Right forelimb (tissue), 1 donor: ENCODE data around the gene SNX30.

Experiments used
- DNase-seq: peaks from one replicate; pipeline ENCODE4 v3.0.0-alpha.2; 2018

SNX30 gene

DNA sequence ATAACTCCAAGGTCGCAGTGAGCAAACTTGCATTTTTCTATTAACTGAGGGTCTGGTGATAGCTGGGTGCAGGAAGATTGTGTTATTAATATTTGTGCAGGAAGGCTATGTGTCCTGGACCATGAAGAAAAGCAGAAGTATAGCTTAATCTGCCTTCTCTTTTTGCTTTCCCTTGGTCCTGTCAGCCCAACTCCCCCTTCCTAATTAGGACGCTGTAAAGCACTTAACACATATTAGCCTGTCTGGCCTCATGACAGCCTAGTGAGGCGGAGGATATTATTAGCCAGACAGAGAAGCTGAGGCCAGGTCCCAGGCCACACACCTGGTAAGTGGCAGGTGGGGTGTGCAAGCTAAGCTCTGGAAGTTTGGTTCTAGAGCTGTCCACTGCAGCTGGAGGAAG lies 110.6 kb downstream of the SNX30 start:
- DNase-seq: no peak

DNA sequence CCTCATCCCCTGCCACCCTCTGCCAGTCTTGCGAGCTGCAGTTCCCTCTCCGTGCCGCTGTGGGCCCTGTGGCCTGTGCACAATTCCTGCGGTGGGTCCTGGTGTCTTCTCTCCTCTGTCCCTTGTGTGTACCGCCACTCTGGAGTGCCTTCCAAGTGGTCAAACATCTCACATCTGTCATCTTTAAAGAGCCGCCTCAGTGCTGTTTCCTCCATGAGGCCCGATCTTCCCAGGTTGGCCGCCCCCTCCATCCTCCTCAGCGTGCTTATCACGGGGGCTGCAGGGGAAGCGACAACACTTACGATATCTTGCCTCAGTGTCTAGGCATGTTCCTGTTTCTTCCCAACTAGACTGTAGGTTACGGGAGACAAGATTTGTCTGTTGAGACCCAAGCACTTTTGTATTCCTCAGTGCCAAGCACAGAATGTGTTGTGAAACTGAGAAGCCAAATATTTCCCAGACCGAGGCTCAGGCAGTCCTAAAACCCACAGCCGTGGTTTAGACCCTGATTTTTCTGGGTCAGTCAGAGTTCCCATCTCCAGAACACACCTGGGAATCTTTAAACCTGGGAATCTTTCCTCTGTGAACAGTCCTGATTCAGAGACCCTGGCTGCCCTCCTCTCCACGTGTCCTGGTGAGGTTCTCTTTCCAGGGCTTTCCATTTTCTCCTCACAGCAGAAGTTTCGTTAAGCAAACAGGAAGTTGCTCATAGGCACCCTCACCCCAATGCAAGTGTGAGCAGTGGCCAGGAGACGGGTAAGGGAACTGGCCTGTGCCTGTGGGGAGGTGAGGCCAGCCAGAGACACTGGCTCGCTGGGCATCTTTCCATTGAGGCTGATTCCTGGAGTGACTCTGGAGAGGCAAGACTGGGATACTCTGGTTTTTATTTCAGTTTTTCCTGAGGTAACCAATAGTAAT lies 111.3 kb downstream of the SNX30 start:
- DNase-seq: no peak

DNA sequence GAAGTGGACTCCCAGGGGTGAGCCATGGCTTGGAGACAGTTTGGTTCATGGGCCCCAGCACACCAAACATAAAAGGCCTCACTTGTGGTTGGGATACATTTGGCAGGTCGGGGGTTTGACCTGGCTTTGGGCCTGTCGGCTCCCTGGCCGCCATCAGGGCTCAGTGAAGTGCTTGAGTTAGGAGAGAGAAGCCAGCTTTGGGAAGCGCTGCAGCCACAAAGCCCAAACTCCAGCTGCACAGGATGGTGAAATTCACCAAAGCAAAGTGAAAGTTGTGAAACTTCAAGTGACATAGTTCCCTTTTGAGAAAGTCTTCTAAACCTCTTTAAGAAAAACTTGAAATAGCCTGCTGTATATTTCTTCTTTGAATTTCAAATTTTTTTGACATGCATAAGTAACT lies 112.7 kb downstream of the SNX30 start:
- no peak for DNase-seq

DNA sequence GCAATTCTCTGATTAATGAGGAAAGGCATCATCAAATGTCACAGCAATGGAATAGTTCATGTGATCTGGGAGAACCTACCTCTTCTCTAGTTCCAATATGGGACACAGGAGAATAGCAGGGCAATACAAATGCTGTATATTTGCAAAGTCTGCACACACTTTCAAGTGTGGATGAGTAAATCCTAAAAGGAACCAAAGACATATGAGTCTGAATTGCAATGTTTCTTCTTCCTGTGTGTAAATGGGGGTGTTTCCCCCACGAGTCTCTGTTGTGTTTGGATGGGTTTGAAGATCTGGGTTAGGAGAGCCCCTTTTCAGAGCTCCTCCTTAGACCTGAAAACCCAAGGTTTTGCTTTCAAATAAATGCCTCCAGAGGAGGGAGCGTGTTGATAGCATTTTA lies 113.2 kb downstream of the SNX30 start:
- DNase-seq: no peak

DNA sequence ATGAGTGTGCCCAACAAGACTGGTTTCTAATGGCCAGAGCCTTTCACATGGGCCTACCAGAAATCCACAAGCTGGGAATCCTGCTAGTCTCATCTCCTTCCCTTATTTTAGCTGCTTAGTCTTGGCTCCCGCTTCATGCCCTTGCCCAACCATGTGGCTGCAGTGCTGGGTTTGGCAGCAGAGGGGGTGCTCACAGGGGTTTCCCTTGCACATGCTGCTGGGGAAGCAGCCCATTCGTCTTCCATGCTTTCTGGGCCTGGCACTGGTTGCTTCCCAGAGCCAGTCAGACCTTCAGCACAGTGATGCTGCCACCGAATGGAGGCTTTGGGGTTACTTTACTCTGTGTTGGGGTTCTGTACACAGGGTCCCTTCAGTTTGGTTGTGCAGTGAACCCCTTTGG lies 113.8 kb downstream of the SNX30 start:
- DNase-seq: no peak

DNA sequence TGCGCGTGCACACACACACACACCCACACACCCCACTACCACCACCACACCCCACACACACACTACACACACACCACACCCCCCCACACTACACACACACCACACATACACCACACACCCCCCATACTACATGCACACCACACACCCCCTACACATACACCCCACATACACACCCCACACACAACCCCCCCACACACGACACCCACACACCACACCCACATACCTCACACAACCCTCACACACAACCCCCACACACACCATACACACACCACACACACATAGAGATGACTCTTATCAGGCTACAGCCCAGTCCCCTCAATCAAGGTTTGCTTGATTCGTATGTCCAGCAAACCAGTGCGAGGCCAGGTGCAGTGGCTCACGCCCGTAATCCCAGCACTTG lies 114.4 kb downstream of the SNX30 start:
- DNase-seq: no peak

DNA sequence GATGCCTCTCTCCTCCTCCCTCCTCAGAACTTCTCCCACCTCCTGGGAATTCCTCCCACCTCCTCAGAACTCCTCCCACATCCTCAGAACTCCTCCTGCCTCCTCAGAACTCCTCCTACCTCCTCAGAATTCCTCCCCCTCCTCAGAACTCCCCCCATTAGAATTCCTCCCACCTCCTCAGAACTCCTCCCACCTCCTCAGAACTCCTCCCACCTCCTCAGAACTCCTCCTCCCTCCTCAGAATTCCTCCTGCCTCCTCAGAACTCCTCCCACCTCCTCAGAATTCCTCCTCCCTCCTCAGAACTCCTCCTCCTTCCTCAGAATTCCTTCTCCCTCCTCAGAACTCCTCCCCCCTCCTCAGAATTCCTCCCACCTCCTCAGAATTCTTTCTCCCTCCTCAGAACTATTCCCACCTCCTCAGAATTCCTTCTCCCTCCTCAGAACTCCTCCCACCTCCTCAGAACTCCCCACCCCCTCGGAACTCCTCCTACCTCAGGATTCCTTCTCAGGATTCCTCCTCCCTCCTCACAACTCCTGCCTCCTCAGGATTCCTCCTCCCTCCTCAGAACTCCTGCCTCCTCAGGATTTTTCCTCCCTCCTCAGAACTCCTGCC lies 116.2 kb downstream of the SNX30 start:
- no peak for DNase-seq

DNA sequence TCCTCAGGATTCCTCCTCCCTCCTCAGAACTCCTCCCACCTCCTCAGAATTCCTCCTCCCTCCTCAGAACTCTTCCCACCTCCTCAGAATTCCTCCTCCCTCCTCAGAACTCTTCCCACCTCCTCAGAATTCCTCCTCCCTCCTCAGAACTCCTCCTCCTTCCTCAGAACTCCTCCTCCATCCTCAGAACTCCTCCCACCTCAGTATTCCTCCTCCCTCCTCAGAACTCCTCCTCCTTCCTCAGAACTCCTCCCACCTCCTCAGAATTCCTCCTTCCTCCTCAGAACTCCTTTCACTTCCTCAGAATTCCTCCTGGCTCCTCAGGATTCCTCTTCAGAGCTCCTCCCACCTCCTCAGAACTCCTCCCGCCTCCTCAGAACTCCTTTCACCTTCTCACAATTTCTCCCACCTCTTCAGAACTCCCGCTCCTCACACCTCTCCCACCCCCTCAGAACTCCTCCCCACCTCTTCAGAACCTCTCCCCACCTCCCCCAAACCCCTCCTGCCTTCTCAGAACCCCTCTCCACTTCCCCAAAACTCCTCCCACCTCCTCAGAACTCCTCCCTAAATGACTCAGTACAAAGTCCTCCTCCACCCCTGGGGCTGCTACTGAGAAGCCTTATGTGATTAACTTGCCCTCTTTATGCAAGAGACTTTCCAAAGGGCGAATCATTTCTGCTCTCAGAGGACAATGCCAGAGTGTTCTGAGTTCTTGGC lies 116.9 kb downstream of the SNX30 start:
- no peak for DNase-seq

DNA sequence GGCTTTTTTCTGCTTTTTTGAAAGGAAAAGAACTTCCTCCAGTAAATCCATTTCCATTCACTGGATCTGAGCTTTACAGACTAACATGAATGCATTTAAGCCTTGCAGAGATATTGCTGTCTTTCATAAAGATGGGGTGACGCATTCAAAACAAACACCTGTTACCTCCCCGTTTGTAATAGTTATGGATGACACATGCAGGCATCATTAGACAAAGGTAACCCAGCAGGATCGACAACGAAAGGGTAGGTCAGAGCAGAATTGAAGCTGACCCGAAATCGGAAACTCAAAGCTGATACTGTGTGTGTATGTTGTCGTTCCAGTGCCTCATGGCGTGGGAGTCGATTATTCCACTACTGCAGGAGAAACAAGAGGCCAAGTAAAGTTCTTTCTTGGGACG lies 117.9 kb downstream of the SNX30 start:
- DNase-seq: no peak

DNA sequence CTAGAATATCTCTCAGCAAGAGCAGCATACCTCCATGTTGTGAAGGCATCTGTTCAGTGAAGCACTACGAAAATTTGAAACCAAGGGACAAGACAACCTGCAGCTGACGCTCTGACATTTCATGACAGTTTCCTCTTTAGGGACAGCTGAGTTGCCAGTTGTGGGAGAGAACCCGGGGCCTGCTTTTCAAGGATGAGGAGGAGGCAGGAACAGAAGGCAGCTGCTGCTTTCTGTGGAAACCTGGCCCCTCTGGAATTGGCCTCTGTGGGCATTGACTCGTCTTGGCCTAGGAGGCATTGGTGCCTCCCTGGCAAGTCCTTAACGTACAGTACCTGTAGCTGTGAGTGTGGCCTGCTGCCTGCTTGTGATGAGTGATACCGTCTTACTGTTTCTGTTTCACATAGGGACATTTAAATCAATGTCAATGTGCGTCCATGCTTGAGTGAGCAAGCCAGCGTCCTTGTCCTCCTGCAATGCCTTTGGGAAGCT lies 118.5 kb downstream of the SNX30 start:
- DNase-seq: no peak

DNA sequence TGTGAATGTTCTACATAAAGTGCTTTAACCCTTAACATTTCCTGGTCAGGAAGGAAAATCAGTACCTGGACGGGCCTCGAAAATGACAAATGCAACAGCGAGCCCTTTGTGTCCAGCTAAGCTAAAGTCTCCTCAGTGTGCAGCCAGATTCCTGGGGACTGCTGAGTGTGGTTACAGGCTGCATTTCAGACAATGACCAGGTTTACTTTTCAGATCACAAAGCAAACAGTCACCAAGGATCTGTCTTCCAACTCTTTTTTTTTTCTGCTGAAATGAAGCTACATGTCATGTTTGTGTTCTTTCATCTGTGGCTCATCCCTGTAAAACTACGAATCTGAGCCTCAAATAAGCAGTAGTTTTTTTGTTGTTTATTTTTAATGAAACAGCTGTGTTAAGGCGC lies 119.4 kb downstream of the SNX30 start:
- DNase-seq: no peak

DNA sequence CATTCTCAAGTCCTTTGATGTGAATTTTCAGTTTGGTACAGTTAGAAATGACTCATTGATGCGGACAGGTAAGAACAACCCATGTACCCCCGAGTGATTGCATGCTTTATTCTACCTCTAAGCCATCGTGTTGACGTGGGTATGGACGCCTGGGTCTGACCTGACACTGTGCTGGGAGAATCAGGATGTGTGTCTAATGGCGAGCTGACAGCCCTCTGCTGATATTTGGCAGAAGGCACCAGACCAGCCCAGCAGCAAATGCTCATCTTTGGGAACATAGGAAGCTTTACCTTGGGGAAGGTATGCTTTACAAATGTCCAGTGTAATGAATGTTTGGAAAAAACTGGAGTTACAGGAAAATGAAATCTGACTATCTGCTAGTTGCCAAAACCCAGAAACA lies 120.0 kb downstream of the SNX30 start:
- no peak for DNase-seq

DNA sequence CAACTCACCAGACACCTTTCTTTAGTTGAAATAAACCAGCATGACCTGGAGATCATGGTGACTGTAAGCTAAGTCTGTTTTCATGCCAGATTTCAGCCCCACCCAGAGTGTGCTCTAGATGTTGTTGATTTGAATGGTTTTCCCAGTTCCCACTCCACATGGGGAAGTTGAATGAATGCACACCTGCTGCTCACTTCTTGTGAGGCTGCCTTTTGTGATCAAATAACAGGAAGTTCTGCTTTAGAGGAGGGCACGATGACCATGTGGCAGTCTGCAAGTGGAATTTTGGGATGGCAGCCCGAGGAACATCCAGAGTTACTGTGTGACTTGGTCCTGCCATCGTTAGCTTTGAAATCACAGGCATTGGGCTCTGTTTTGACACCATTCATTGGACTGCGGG lies 121.5 kb downstream of the SNX30 start:
- DNase-seq: no peak

DNA sequence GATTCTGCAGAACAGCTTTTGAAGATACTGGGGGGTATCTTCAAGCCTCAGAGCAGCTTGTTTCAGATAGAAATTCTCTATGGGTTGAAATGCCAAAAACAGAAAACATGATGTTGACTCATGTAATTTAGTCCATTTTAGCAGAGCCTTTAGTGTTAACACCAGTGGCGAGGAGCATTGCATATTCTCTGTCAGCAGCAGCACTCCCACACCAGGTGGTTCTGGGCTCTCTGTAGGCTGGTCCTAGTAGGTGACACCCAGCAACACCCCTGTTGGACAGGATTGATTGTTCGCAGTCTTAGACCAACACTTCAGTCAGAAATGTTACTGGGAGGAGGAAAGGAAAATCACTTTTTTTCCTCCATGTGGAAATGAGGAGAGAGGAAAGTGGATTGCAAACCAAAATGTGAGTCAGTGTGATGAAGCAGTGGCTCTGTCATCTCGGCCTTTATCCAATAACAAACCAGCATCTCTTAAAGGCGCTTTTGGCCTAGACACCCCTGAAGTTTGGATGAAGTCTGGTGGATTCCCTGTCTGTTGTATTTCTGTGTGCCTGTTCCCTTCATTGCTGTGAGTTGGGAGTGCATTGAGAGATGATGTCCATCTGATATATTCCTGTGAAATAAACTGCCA lies 123.3 kb downstream of the SNX30 start:
- DNase-seq: no peak

DNA sequence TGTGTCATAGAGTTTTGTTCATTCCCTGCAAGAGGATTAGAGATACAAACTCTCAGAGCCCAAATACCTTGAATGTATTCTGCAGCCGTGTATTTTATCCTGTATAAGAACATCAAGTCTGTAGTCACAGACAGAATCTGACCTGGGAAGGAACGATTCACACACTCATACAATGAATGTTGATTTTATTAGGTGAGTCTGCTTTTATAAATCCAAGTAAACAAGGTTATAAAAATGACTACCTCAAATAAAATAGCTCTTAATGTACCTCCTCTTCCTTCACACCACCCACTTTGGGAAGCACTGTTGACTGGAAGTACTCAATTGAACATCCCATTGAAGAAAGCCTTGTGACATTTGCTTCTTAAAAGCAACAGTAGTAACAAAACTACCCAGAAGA lies 128.2 kb downstream of the SNX30 start:
- no peak for DNase-seq

DNA sequence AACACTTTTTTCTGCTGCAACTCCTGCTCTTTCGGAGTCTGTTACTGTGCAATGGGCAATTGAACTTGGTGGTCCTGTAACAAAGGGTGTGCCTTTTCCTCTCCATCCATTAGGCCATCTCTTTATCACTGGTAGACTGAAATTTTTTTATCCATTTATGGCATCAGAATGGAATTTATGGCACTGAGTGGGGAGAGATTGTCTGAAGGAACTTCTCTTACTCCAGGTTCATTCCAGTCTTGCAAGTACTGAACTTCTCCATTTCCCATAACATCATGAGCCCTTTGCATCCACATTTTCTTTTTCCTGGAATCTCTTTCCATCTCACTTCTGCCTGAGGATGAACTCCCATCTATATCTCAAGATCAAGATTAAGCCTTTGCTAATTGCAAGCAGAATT lies 130.1 kb downstream of the SNX30 start:
- no peak for DNase-seq

DNA sequence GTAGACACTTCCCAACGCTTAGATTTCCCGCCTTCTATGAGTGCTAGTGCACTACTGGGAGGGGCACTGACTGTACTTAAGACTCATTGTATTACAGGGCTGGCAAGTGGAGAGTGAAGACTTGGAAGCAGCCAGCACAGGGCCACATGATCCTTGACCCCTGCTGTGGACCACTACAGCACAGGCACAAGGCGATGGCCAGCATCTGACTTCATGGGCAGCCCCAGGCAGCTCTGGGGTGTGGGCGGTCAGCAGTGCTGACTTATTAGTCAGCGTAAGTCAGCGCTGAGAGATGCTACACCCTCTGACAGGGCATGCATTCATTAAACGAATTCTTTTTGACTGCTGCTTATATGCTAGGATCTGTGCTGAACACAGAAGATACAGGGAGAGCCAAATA lies 130.8 kb downstream of the SNX30 start:
- no peak for DNase-seq

DNA sequence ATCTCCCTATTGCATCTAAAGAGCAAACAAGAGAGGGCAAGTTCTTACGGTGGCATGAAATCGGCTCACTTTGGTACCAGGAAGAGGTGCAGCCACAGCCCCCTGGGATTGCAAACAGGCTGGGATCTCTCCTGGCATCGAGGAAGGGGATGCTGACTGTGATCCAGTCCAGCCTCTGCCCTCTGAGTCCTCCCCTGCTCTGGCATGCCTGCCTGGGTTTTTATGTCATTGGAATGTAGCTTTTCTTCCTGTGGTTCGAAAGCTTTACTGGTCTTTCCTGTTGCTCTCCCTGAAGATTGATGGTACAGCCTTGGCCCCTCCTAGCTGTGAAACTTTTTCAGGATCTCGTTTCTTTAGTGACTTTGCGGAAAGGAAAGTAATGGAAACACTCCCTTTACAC lies 133.5 kb downstream of the SNX30 start:
- DNase-seq: no peak

DNA sequence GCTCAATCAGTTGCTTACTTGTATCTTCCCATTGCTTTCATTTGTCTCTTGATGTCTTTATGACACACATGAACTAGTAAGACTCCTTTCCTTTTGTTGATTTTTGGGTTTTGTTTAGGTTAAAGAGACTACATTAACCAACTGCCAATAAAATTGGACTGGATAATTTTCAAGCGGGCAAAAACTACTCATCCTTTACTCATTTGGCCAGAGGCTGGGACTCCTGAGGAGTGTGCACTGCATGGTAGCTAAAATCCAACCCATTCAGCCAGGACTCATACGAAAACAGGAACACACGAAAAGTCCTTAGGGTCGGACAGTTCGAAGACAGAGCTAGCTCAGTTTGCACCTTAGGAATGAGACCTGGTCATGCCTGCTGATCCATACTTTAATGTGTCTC lies 134.2 kb downstream of the SNX30 start:
- no peak for DNase-seq

DNA sequence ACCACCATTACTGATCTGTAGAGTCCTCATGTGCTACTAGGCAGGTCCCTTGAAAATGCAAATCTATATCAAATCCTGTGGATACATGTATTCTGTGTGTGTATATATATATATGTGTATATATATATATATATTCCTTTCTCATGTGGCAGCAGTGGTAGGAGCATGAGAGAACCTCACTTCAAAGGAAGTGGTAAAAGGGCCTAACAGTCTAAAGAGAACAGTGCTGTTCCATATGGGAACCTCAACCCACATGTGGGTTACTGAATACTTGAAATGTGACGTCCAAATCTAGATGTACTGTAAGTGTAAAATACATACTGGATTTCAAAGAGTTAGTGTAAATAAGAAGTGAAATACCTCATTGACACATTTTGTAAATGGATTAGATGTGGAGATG lies 134.8 kb downstream of the SNX30 start:
- no peak for DNase-seq

DNA sequence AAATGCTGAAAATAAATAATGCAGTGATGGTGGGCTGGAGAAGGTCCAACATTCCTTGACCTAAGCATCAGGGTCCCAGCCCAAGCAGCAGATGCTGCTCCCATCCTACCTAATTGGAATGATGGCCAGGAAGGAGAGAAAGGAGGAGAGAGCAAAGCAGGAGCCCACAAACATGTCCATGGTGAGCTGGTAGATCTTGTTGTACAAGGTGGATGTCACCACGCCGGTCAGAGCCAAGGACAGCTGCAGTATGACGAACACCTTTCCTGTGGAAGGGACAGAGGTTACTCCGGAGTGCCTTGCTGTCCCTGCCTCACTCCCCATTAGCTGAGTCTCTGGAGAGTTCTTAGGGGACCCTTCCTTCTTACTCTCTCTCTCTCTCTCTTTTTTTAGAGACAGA lies 135.8 kb downstream of the SNX30 start:
- DNase-seq: no peak

DNA sequence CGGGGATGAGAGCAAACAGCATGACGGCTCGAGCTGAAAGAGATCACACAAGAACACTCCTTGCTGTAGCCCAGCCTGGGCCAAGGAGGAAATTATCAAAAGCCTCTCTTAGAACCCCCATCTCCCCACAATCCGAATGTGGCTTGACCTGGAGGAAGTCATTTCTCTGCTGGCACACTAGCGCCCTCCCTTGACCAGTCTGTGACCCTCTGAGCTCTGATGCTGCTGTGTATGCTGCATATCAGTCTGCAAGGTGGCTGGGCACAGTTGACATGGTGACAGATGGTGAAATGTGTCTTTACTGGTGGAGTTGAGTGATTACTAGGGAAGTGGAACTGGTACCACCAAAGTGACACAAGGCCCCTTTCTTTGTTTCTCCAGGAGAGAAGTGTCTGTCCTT lies 136.8 kb downstream of the SNX30 start:
- DNase-seq: no peak
